DMS114 treated with DMSO at 0.1 percent for 48 hours (cell line): ENCODE data around the gene PCF11.
"Not testable (repeated sequence)": the region's sequence is repeated elsewhere in the genome, so short reads cannot be mapped to it uniquely, and the experiment has no call there.

Experiments used
- DNase-seq: peaks from one replicate; lab custom pipeline; 2025; ENCODE audit not compliant: unreplicated experiment; lab: John Stamatoyannopoulos, UW

PCF11 gene

DNA sequence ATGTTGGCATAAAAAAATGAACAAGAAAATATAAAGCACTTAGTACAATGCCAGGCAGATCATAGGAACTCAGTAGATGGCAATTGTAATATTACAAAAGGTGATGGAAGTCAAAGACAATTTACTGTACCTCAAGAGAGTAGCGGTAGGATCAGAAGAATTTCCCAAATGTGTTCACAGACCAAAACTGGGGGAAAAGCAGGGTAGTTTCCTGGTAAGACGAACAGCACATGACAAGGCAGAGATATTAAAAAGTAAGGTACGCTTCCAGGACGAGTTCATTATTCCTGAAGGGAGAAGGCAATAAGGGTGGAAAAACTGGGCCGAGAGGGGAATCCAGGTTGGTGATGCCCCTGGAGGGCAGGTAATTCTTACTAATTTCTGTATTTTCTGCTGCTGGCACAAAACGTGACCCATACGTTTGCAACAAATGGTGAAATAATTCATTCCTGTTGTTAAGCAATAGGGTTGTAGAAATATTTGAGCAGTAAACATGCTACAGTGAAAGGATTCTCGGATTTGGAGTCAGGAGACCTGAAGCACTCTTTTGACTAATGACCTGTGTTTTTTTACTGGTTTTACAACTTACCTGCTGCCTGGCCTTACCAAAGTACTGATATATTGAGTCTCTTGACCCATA, 35.8 kb downstream of the PCF11 start:
- no peak for DNase-seq

GRCh38 chr11:83193315-83194280, 36.7 kb downstream of the PCF11 start, which contains the start of gene ANKRD42:
ANKRD42 (plus strand) TSS chr11:83193712; CDS start chr11:83194671, 959 bp downstream.
- DNase-seq, result peak; percentile 90

DNA sequence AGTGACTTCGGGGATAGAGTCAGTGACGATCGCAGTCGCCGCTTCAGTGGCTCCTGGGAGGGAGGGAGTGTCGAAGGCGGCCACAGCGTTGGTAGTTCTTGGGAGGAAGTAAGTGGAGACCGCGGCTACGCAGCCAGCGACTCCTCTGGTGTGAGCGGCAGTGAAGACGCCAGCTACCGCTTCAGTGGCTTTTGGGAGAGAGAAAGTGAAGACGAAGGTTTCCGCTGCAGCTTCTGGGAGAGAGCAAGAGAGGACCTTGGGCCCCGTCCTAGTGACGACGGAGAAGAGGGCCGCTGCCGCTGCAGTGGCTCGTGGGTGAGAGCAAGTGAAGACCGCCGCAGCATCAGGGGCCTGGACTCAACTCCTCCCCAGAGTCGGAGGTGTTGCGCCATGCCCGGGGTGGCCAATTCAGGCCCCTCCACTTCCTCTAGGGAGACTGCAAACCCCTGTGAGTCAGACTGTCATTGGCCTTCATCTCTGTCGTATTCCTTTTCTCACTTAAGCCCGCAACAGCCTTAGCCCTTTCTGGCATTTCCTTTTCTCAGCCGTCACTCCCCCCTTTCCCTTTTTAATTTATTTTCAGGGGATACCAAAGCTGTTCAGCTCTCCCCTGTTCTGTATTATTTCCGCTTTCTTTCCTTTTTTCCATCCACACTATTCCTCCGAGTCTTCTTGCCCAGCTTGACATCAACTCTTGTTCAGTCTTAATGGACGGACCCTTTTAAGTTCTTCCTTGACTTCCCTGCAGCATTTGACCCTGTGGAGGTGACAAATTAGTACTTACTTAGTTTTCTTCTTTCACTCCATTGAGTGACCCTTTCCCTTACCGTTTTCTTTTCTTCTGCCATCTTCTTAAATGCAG, 37.6 kb downstream of the PCF11 start:
- DNase-seq, result no peak

DNA sequence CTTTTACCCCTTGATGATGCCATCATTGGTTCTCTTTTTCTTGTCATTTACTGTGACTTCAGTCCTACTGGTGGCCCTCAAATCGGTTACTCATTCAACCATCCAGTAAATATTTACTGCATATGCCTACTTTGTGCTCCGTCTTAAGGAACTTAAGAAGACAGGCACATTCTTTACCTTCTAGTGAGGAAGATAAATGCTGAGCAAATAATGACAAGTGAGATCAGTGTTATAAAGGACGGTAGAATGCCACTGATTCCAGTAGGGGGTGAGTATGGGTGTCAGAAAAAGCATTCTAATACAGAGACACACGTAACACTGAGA, 38.2 kb downstream of the PCF11 start:
- no peak for DNase-seq

DNA sequence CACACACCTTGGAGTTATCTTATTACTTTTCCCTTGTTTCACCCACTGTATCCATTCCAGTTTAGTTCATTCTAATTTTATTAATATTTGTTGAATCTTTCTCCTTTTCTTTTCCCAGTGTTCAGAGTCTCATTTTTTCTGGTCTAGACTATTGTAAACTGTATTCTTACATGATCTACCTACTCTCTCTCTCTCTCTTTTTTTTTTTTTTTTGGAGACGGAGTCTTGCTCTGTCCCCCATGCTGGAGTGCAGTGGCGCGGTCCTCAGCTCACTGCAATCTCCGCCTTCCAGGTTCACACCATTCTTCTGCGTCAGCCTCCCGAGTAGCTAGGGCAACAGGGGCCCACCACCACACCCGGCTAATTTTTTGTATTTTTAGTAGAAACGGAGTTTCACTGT, 38.7 kb downstream of the PCF11 start:
- DNase-seq, result no peak

GRCh38 chr11:83200035-83200434, 43.1 kb downstream of the PCF11 start:
- no peak for DNase-seq

DNA sequence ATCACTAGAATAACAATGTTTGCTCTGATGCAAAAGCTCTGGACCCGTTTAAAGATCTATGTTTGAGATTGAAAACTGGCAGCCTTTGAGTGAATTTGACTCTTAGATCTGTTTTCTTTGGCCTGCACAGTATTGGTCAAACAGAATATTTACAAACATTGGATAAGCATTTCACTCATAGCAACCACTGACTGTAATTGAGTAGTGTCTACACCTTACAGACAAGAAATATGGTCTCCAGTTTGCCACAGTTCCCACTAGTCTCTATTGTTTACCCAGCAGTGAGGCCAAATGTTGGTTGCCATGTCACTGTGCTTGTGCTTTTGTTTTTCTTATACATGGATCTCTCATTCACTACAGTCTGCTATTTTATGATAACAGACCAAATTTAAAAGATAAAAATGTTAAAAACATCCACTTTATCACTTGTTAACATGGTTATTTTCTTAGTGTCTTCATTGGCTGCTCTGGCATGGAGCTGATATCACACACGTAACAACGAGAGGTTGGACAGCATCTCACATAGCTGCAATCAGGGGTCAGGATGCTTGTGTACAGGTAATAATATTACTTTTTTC, 48.8 kb downstream of the PCF11 start:
- DNase-seq, result no peak

DNA sequence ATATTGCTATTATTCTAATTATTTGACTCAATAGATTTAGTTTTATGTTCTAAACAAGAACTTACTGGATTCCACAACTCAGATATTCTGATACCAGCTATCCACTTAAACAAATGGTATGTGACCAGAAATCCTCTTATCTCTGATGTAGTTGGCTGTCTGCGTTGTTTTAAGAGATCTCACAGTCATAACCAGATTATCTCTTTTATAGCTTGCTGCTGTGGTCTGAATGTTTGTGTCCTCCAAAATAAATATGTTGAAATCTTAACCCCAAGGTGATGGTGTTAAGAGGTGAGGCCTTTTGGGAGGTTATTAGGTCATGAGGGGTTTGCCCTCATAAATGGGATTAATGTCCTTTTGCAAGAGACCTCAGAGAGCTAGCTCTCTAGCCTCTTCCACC, 49.3 kb downstream of the PCF11 start:
- DNase-seq, result no peak

- DNase-seq, result not testable (repeated sequence)
These were observed 49.9 kb downstream of the PCF11 start for GRCh38 chr11:83206771-83207382.

DNA sequence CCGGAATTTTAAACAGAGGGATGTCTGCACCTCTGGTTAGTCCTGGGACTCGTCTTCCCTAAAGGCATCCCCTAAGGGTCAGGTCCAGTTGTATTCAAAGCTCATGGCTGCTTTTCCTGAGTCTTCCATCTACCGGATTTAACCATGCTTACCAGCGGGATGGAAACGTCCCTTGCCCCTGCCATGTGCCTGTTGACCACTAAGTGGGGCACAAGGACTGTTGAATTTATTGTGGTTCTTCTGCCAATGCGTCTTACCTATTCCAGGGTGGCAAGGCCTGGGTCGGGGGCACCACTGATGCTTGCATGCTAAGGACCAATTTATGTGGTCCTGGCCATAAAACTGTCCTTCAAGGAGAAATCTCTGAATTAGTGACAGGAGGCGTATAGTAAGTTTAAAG, 62.2 kb downstream of the PCF11 start:
- DNase-seq, result no peak

DNA sequence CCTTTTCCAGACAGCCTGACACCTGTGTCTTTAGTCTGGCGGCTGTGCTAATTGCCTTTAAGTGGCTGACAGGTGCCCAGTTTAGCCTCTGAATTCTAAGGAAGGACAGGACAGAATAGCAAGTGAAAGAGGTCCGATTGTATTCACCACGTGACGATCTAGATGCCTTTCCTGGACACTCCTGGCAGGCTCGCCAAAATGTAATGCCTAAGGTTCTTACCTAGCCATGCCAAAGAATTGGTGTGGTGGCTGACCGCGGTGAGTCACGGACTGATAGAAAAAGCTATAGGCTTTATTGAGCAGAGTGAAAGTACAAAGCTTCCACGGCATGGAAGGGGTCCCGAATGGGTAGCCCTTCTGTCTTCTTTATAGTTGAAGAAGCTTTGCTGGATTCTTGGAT, 63.3 kb downstream of the PCF11 start:
- DNase-seq, result no peak

DNA sequence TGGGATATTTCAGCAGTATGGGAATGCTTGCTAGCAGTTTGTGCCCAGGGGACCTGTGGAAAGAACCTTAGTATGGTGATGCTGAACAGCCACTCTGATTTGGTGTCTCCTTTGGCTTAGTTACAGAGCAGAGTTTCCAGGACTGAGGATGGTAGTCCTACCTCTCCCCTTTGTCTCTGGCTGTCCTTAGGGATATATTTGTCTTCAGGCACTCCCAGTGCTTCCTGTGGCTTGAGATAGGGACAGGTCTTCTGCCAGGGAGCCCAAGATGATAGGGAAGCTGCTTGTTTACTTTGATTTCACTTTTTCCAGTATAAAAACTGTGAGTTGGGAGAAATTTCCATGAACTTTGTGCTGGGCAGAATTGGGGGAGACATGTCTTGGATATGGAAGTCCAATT, 64.8 kb downstream of the PCF11 start:
- DNase-seq, result no peak

- no peak for DNase-seq
These were observed 65.6 kb downstream of the PCF11 start for GRCh38 chr11:83222499-83222898.

GRCh38 chr11:83223457-83223856, 66.5 kb downstream of the PCF11 start:
- DNase-seq, result no peak

GRCh38 chr11:83235825-83236224, 78.9 kb downstream of the PCF11 start:
- DNase-seq, result no peak
